A549 (cell line): Measurements from ENCODE around the gene F12.
A peak's percentile ranks its signal among the peaks of the same experiment; 100 is the strongest.

Source experiments
- CEBPB ChIP-seq, 2 experiments: fragments of >200 bp in 1 of 2; sonication (Bioruptor Twin) in 1 of 2; formaldehyde crosslinking in 1 of 2; IDR thresholded peaks; 2 replicates each; pipeline ENCODE4 v1.6.1; 2012 to 2016
- CHD4 ChIP-seq: fragments of 200-600 bp; sonication (generic); IDR thresholded peaks from 2 replicates; pipeline ENCODE4 v1.6.1; 2016; ENCODE audit warnings: antibody characterized with exemption, mild to moderate bottlenecking, borderline replicate concordance
- FOSL2 ChIP-seq, 2 experiments: fragments of 450-650 bp in 1 of 2; fragments of >200 bp in 1 of 2; sonication (Bioruptor Twin) in 1 of 2; formaldehyde crosslinking; IDR thresholded peaks; 2 replicates each; pipeline versions ENCODE4 v1.5.0 to v1.6.1; 2016 to 2020; ENCODE audit warnings: mild to moderate bottlenecking in 1 of 2, moderate library complexity in 1 of 2
- MYC ChIP-seq: IDR thresholded peaks from 2 replicates; pipeline ENCODE4 v1.6.1; 2012; ENCODE audit warnings: mild to moderate bottlenecking, inconsistent platforms, low read length, improper control_type of control experiment, borderline replicate concordance
- POLR2A ChIP-seq: IDR thresholded peaks from 2 replicates; pipeline ENCODE4 v1.6.1; 2012; ENCODE audit warnings: mild to moderate bottlenecking, low read length
- RFX5 ChIP-seq: fragments of 450-650 bp; IDR thresholded peaks from 2 replicates; pipeline ENCODE4 v1.7.1; 2014; ENCODE audit warnings: antibody characterized with exemption, mild to moderate bottlenecking, moderate library complexity
- SMC3 ChIP-seq: fragments of >200 bp; sonication (Bioruptor Twin); formaldehyde crosslinking; IDR thresholded peaks from 3 replicates; pipeline ENCODE4 v1.6.1; 2018; ENCODE audit warnings: inconsistent platforms
- TF ChIP-seq, protein P1 (sequence below): fragments of >200 bp; sonication (Bioruptor Twin); formaldehyde crosslinking; IDR thresholded peaks from 3 replicates; pipeline ENCODE4 v1.5.1; 2016

DNA sequence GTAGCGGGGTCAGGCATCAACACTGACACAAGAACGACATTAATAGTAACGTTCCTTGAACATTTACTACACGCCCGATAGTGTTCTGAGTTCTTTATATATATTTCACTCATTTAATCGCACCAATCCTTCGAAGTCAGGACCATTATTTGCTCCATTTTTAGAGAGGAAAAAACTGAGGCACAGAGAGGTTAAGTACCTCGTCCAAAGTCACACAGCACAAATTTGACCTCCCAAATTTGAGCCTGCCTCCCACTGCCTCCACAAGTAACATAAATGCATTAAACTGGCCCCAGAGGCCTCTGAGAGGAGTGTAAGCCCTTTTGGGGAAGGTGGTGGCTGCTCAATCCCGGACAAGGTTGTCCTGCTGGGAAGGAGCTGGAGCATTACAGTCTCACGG is 45.8 kb downstream of the F12 start:
- TF ChIP-seq, protein P1, sequence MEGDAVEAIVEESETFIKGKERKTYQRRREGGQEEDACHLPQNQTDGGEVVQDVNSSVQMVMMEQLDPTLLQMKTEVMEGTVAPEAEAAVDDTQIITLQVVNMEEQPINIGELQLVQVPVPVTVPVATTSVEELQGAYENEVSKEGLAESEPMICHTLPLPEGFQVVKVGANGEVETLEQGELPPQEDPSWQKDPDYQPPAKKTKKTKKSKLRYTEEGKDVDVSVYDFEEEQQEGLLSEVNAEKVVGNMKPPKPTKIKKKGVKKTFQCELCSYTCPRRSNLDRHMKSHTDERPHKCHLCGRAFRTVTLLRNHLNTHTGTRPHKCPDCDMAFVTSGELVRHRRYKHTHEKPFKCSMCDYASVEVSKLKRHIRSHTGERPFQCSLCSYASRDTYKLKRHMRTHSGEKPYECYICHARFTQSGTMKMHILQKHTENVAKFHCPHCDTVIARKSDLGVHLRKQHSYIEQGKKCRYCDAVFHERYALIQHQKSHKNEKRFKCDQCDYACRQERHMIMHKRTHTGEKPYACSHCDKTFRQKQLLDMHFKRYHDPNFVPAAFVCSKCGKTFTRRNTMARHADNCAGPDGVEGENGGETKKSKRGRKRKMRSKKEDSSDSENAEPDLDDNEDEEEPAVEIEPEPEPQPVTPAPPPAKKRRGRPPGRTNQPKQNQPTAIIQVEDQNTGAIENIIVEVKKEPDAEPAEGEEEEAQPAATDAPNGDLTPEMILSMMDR: no peak
- TF ChIP-seq CEBPB (IDR thresholded peaks at IDR 0.05): no peak
- no peak for TF ChIP-seq SMC3
- TF ChIP-seq POLR2A: no peak
- TF ChIP-seq FOSL2 (IDR thresholded peaks at IDR 0.05): no peak
- TF ChIP-seq FOSL2 (CRISPR knock-in tag; IDR thresholded peaks at IDR 0.05): no peak
- TF ChIP-seq RFX5: no peak
- TF ChIP-seq MYC: no peak
- TF ChIP-seq CHD4: peak; percentile 85; the same call in 1 of the 2 replicates
